HEK293T (cell line): ENCODE data around the gene CMTM7.
"Not testable (repeated sequence)": the region's sequence is repeated elsewhere in the genome, so short reads cannot be mapped to it uniquely, and the experiment has no call there.

Experiments used
- CTCF ChIA-PET: fragments of 350-600 bp; formaldehyde crosslinking; extraction: SDS; loops from one replicate; lab custom pipeline; 2021; ENCODE audit warnings: antibody characterized with exemption, inconsistent platforms; lab: Yijun Ruan, JAX
- POLR2A ChIA-PET: fragments of 350-600 bp; formaldehyde crosslinking; extraction: SDS; loops from one replicate; lab custom pipeline; 2020; ENCODE audit warnings: antibody characterized with exemption, inconsistent platforms; lab: Yijun Ruan, JAX
- DNase-seq: peaks from one replicate; pipeline ENCODE4 v3.0.0; 2012; ENCODE audit warnings: mixed read lengths; ENCODE audit errors: extremely low spot score
- ARNT ChIP-seq: fragments of 450-650 bp; IDR thresholded peaks from 2 replicates; pipeline ENCODE4 v1.6.1; 2017; ENCODE audit warnings: mild to moderate bottlenecking
- BHLHE40 ChIP-seq: fragments of 450-650 bp; IDR thresholded peaks from 2 replicates; pipeline ENCODE4 v1.6.1; 2016; ENCODE audit warnings: mild to moderate bottlenecking, moderate library complexity, borderline replicate concordance
- CTBP1 ChIP-seq: fragments of 450-650 bp; IDR thresholded peaks from 2 replicates; pipeline ENCODE4 v1.6.1; 2016; ENCODE audit warnings: borderline replicate concordance
- ELF4 ChIP-seq: fragments of 450-650 bp; IDR thresholded peaks from 2 replicates; pipeline ENCODE4 v1.6.1; 2017; ENCODE audit warnings: antibody characterized with exemption
- FOXA1 ChIP-seq: fragments of 450-650 bp; IDR thresholded peaks from 2 replicates; pipeline ENCODE4 v1.6.1; 2016; ENCODE audit warnings: mild to moderate bottlenecking
- FOXK2 ChIP-seq: fragments of 450-650 bp; IDR thresholded peaks from 2 replicates; pipeline ENCODE4 v1.6.1; 2016; ENCODE audit warnings: mild to moderate bottlenecking
- FOXM1 ChIP-seq: fragments of 450-650 bp; IDR thresholded peaks from 2 replicates; pipeline ENCODE4 v1.6.1; 2017; ENCODE audit warnings: mild to moderate bottlenecking, borderline replicate concordance
- HDGF ChIP-seq: fragments of 450-650 bp; IDR thresholded peaks from 2 replicates; pipeline ENCODE4 v1.6.1; 2017; ENCODE audit warnings: antibody characterized with exemption, borderline replicate concordance
- L3MBTL2 ChIP-seq: fragments of 450-650 bp; conservative IDR thresholded peaks from 2 replicates; pipeline ENCODE4 v1.6.1; 2016; ENCODE audit warnings: mild to moderate bottlenecking
- LEF1 ChIP-seq: fragments of 450-650 bp; IDR thresholded peaks from 2 replicates; pipeline ENCODE4 v1.6.1; 2017; ENCODE audit warnings: mild to moderate bottlenecking, borderline replicate concordance
- NFRKB ChIP-seq: fragments of 450-650 bp; IDR thresholded peaks from 2 replicates; pipeline ENCODE4 v1.6.1; 2016; ENCODE audit warnings: mild to moderate bottlenecking, moderate library complexity
- PKNOX1 ChIP-seq: fragments of 450-650 bp; IDR thresholded peaks from 2 replicates; pipeline ENCODE4 v1.6.1; 2016
- SP1 ChIP-seq: fragments of 450-650 bp; IDR thresholded peaks from 2 replicates; pipeline ENCODE4 v1.6.1; 2017
- SUZ12 ChIP-seq: fragments of 450-650 bp; IDR thresholded peaks from 2 replicates; pipeline ENCODE4 v1.6.1; 2016; ENCODE audit warnings: mild to moderate bottlenecking
- TARDBP ChIP-seq: fragments of 450-650 bp; IDR thresholded peaks from 2 replicates; pipeline ENCODE4 v1.6.1; 2016
- ZNF384 ChIP-seq: fragments of 450-650 bp; IDR thresholded peaks from 2 replicates; pipeline ENCODE4 v1.6.1; 2016

Gene CMTM7

GRCh38 chr3:32467333-32468070 lies 75.8 kb downstream of the CMTM7 start:
- TF ChIP-seq PKNOX1 = no peak
- no peak for TF ChIP-seq SP1
- TF ChIP-seq FOXM1 = no peak
- no peak for TF ChIP-seq BHLHE40
- TF ChIP-seq L3MBTL2 = no peak
- TF ChIP-seq FOXA1 = no peak
- TF ChIP-seq ELF4 = no peak
- no peak for TF ChIP-seq LEF1
- TF ChIP-seq CTBP1 = no peak
- TF ChIP-seq HDGF = no peak
- TF ChIP-seq NFRKB = no peak
- TF ChIP-seq ZNF384 = no peak
- TF ChIP-seq SUZ12 = no peak
- no peak for TF ChIP-seq ARNT
- no peak for TF ChIP-seq FOXK2
- no peak for TF ChIP-seq TARDBP
- DNase-seq = peak; percentile 93
- POLR2A ChIA-PET = interaction anchor here (1.1 kb wide), 1 partner anchor 13 kb away, joined by 3 read pairs; no protein-coding TSS in a partner anchor
- CTCF ChIA-PET = interaction anchor here (0.6 to 1.8 kb wide), 20 partner anchors 10 to 1859 kb away, joined by 3 to 11 read pairs (median 3); no protein-coding TSS in a partner anchor

GRCh38 chr3:32469151-32469874 lies 77.7 kb downstream of the CMTM7 start:
- POLR2A ChIA-PET = no interaction called here
- CTCF ChIA-PET = interaction anchor here (1.2 kb wide), 1 partner anchor 14 kb away, joined by 4 read pairs; no protein-coding TSS in a partner anchor
- no peak for TF ChIP-seq ZNF384
- no peak for TF ChIP-seq L3MBTL2
- TF ChIP-seq PKNOX1 = no peak
- TF ChIP-seq SUZ12 = no peak
- DNase-seq = no peak

GRCh38 chr3:32470362-32470761 lies 78.7 kb downstream of the CMTM7 start:
- ChIA-PET CTCF (interaction anchor here (1.2 to 1.4 kb wide), 2 partner anchors 13 to 230 kb away, joined by 3 to 4 read pairs; no protein-coding TSS in a partner anchor), POLR2A (no interaction called here)

GRCh38 chr3:32471246-32471645 lies 79.6 kb downstream of the CMTM7 start:
- ChIA-PET POLR2A (no interaction called here), CTCF (interaction anchor here (1.4 kb wide), 1 partner anchor 231 kb away, joined by 3 read pairs; no protein-coding TSS in a partner anchor)
- DNase-seq = no peak
- no peak for TF ChIP-seq CTBP1
- no peak for TF ChIP-seq SP1
- no peak for TF ChIP-seq BHLHE40
- no peak for TF ChIP-seq ARNT
- no peak for TF ChIP-seq ZNF384
- no peak for TF ChIP-seq FOXA1
- no peak for TF ChIP-seq SUZ12
- no peak for TF ChIP-seq ELF4
- no peak for TF ChIP-seq TARDBP
- no peak for TF ChIP-seq LEF1
- no peak for TF ChIP-seq L3MBTL2
- TF ChIP-seq NFRKB = no peak
- no peak for TF ChIP-seq FOXM1
- TF ChIP-seq PKNOX1 = no peak
- TF ChIP-seq HDGF = no peak
- TF ChIP-seq FOXK2 = no peak

More at GRCh38 chr3:32470362-32470761, 78.7 kb downstream of the CMTM7 start:
- DNase-seq = no peak
- TF ChIP-seq L3MBTL2 (no peak), LEF1 (no peak), FOXK2 (no peak), FOXA1 (no peak), SP1 (no peak), CTBP1 (no peak), HDGF (no peak), BHLHE40 (no peak)

GRCh38 chr3:32472151-32472550 lies 80.5 kb downstream of the CMTM7 start:
- CTCF ChIA-PET, DNase-seq, POLR2A ChIA-PET: not testable (repeated sequence)

GRCh38 chr3:32474201-32474600 lies 82.5 kb downstream of the CMTM7 start:
- DNase-seq = no peak
- CTCF ChIA-PET = no interaction called here
- no peak for TF ChIP-seq LEF1
- POLR2A ChIA-PET = no interaction called here
